Fibroblast of lung (primary cell): Measurements from ENCODE around the gene GALNT1.

ENCODE experiments used
- EZH2 ChIP-seq: IDR thresholded peaks from 2 replicates; pipeline ENCODE4 v1.5.1; 2012; ENCODE audit warnings: low read length, control low read depth, mild to moderate bottlenecking; ENCODE audit errors: missing control alignments
- TF ChIP-seq, protein P1 (sequence below), 2 donors: IDR thresholded peaks in 1 of 2; conservative IDR thresholded peaks in 1 of 2; 1 replicate in 1 of 2; 2 replicates in 1 of 2; pipeline ENCODE4 v1.5.1; 2011 to 2012; ENCODE audit warnings: low read length in 2 of 2, control low read depth in 1 of 2, inconsistent platforms in 1 of 2, low read depth in 1 of 2, mild to moderate bottlenecking in 1 of 2

DNA sequence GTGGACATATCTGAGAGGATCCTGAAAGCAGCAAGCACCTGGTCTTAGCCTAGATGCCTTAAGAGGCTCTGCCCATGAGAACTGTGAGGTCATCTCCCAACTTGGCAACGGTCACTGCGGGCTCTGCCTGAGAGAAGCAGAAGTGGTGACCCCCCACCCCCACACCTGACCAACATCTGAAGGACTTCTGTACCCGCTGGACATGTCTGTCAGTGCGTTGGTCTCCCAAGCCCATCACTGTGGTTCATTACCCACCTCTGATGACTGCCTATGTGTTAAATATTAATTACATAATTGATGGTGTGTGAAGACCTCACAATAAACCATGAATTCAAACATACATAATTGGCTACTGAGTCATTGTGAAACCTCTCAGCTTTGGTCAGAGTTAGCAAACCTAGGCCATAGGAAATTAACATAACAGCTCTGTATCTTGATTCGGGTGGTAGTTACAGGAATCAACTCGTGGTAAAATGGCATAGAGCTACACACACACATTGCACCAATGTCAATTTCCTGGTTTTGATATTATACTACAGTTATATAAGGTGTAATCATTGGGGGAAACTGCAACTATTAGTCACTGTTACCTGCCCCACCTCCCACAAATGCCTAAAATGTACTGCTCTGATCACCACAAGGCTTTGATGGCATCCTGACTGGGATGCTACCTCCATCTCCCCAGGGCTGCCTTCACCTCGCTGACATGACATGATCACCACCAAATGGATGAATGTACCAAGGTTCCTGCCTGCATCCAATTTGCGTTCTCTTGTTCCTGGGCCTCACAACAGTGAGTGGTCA, 4.3 kb upstream of the GALNT1 start:
- TF ChIP-seq, protein P1, sequence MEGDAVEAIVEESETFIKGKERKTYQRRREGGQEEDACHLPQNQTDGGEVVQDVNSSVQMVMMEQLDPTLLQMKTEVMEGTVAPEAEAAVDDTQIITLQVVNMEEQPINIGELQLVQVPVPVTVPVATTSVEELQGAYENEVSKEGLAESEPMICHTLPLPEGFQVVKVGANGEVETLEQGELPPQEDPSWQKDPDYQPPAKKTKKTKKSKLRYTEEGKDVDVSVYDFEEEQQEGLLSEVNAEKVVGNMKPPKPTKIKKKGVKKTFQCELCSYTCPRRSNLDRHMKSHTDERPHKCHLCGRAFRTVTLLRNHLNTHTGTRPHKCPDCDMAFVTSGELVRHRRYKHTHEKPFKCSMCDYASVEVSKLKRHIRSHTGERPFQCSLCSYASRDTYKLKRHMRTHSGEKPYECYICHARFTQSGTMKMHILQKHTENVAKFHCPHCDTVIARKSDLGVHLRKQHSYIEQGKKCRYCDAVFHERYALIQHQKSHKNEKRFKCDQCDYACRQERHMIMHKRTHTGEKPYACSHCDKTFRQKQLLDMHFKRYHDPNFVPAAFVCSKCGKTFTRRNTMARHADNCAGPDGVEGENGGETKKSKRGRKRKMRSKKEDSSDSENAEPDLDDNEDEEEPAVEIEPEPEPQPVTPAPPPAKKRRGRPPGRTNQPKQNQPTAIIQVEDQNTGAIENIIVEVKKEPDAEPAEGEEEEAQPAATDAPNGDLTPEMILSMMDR (conservative IDR thresholded peaks at IDR 0.05 in 1 of 2, IDR thresholded peaks at IDR 0.05 in 1 of 2; ENCODE audit: low read depth in 1 of 2, low read length in 2 of 2) = no peak
- no peak for TF ChIP-seq EZH2
